Endothelial cell of hepatic sinusoid (primary cell): ENCODE results near the gene HIBADH.
"Not testable (repeated sequence)": the region's sequence is repeated elsewhere in the genome, so short reads cannot be mapped to it uniquely, and the experiment has no call there.

Source experiments
- in situ Hi-C: cut with HindIII; loops from 2 replicates; pipeline ENCODE4 v1.10.0; 2017; ENCODE audit warnings: low sequenced_read_pairs

Gene HIBADH

GRCh38 chr7:27680610-27681009 is 17.9 kb upstream of the HIBADH start:
- in situ Hi-C loops, result no loop called here

DNA sequence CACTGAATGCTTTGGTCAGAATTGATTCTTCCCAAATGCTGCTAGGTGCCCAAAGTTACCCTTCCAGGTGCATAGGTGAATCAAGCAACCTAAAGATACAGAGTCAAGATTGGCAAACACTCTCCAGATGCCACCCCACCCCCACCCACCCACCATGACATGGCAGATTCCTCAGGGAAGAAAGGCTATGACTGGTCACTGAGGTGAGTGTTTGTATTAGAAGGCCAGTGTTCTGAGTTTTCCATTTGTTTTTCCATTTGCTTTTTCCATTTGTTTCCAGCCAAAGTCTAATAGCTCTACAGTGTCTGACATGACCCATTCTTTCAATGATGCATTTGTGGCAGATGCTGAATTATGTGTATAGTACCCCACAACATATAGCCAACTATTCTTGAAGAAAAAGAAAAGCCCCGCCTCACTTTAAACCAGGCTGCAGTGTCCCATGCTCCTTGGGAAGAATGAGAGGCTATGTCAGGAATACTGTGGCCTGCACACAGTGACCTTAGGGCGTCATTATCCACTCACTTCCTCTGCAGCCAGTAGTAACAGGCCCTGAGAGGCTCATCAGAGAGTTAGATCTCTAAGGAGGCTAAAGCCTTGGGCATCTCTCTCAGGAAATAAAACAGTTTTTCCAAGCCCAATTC is 16.1 kb upstream of the HIBADH start:
- in situ Hi-C loops, result no loop called here

DNA sequence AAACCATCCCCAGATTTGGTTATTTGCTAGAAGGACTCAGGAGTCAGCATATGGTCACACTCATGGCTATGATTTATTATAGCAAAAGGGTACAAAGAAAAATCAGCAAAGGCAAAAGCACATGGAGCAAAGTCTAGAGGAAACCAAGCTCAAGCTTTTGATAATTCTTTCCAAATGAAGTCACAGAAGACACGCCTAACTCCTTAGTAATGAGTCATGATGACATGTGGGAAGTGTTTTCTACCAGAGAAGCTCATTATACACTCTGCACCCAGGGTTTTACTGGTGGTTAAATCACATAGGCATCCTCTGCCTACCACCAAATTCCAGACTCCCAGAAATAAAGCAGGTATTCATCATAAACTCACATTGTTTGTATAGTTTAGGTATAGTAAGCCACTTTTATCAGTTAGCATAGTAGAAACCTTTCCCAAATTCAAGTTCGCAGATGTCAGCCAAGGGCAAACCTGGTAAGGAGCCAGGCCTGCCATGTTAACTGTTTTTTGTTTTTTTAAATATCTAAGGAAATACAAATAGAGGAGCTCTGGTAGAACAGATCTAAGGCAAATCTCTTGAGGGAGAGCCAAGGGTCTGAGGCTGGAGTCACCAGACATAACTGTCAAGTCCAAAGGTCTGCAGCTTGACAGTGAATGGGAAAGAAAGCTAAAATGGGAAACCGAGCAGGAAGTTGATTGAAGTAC is 15.4 kb upstream of the HIBADH start:
- in situ Hi-C loops, result no loop called here

GRCh38 chr7:27674126-27674525 is 11.4 kb upstream of the HIBADH start:
- in situ Hi-C loops, result not testable (repeated sequence)

DNA sequence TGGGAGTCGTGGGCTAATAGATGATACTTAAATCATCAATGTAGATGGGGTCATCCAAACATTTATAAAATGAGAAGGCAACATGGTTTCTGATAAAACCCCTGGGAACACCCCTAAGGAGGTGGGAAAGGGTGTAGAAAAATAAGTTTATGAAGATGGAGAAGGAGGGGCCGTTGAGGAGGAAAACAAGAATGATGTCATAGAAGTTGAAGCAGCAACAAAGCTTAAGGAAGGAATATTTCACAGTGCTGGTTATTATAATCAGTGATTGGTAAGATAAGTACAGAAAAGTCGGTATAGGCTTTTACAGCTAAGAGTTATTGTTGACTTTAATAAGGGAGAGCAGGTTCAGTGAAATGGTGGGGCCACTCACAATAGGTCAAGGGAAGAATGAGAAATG is 9.0 kb upstream of the HIBADH start:
- in situ Hi-C loops, result no loop called here

GRCh38 chr7:27670676-27671075 is 8.0 kb upstream of the HIBADH start:
- in situ Hi-C loops, result no loop called here

GRCh38 chr7:27670177-27670576 is 7.5 kb upstream of the HIBADH start:
- in situ Hi-C loops, result no loop called here

- in situ Hi-C loops, result no loop called here
Measured at GRCh38 chr7:27665531-27665930, 2.8 kb upstream of the HIBADH start.

DNA sequence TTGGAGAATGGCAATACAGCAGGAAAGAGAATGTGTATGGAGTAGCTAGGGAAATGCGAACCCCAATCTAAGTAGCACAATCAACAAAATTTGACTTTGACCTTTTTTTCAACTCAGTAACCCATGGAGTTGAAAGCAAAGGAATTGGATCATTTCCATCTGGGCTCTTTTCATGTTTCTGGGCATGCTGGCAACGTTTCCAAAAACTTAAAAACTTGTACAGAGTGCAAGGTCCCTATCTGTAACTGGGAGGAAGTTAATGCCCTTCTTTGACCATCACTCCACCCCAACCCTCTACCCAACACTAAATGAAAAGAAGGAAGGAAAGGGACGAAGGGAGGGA is 1.3 kb upstream of the HIBADH start:
- in situ Hi-C loops, result no loop called here

- in situ Hi-C loops, result no loop called here
Measured at GRCh38 chr7:27661811-27662489, 733 bp downstream of the HIBADH start.

GRCh38 chr7:27656724-27657123 is 6.0 kb downstream of the HIBADH start:
- in situ Hi-C loops, result no loop called here

DNA sequence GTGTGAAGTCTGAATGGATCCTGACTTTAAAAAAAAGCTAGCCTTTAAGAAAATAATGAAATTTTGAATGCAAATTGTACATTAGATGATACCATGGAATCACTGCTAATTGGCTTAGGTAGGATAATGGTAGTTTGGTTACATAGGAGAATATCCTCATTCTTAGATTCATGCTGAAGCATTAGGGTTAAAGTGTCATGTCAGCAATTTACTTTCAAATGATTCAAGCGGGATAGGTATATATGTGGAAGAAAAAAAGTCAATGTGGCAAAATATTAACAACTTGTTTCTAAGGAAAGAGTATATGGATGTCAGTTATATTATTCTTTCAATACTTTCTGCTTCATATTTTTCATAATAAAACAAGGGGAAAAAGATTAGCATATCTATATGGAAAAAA is 7.5 kb downstream of the HIBADH start:
- in situ Hi-C loops, result no loop called here

DNA sequence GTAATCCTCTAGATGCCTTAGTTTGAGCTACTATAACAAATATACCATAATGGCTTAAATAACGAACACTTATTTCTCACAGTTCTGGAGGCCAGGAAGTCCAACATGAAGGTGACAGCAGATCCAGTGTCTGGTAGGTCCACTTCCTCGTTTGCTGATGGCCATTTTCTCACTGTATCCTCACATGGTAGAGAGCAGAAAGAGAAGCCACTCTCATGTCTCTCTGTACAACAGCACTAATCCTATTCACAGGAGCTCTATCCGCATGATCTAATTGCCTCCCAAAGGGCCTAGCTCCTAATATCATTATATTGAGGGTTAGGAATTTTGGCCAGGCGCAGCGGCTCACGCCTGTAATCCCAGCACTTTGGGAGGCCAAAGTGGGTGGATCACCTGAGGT is 10.2 kb downstream of the HIBADH start:
- in situ Hi-C loops, result no loop called here

GRCh38 chr7:27651702-27652101 is 11.0 kb downstream of the HIBADH start:
- in situ Hi-C loops, result no loop called here

DNA sequence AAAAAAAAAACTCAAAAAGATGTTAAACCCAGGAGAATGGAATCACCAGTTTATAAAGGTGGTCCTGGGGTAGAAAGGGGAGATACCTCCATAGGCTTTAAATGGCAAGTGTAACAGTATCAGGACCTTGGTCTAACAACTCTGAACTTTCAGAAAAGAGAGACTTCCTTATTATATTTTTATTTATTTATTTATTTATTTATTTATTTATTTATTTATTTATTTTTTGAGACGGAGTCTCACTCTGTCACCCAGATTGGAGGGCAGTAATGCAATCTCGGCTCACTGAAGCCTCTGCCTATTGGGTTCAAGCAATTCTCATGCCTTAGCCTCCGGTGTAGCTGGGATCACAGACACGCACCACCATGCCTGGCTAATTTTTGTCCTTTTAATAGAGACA is 12.4 kb downstream of the HIBADH start:
- in situ Hi-C loops, result no loop called here

- in situ Hi-C loops, result no loop called here
Measured at GRCh38 chr7:27647489-27647888, 15.2 kb downstream of the HIBADH start.

GRCh38 chr7:27647046-27647445 is 15.6 kb downstream of the HIBADH start:
- in situ Hi-C loops, result no loop called here

DNA sequence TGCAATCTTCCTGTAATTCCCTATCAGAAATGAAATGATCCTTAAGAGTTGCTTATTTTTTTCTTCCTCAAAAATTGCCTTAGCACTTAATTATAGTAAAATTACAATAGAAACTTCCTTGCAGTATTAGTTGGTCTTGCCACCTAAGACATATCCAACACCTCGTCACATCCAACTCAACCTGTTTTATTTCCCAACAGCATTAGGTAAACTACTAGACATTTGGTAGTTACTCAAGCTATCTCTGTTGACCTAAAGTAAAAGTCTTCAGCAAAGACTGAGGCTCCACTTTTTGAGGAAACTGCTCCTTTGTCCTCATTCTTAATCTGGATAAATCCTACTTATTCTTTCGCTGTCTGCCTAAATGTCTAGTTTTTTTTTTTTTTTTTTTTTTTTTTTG is 20.4 kb downstream of the HIBADH start:
- in situ Hi-C loops, result no loop called here

- in situ Hi-C loops, result no loop called here
Measured at GRCh38 chr7:27641581-27642230, 21.0 kb downstream of the HIBADH start.

GRCh38 chr7:27640884-27641574 is 21.7 kb downstream of the HIBADH start:
- in situ Hi-C loops, result no loop called here

DNA sequence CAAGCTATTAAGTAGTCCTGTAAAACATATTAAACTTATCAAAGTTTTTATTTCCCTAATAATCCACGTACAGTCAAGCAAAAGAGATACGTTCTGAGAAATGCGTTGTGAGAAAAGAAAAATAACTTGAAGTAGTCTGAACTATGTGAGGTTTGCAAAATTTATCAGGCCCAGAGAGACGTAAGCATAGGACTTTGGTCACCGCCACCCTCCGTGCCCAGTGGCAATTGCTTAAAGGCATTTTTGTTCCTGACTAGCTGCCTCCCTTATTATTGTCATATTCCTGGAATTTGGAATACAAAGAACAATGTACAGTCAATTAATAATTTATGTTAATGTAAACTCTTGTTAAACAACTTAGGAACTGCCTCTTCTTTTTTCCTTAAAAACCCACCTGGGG is 22.8 kb downstream of the HIBADH start:
- in situ Hi-C loops, result no loop called here
